Fibroblast of skin of right biceps (primary cell): ENCODE measurements around the gene PIGZ.

Experiments used
- DNase-seq: peaks from one replicate; pipeline ENCODE4 v3.0.0-alpha.2; 2013

Gene PIGZ, protein sequence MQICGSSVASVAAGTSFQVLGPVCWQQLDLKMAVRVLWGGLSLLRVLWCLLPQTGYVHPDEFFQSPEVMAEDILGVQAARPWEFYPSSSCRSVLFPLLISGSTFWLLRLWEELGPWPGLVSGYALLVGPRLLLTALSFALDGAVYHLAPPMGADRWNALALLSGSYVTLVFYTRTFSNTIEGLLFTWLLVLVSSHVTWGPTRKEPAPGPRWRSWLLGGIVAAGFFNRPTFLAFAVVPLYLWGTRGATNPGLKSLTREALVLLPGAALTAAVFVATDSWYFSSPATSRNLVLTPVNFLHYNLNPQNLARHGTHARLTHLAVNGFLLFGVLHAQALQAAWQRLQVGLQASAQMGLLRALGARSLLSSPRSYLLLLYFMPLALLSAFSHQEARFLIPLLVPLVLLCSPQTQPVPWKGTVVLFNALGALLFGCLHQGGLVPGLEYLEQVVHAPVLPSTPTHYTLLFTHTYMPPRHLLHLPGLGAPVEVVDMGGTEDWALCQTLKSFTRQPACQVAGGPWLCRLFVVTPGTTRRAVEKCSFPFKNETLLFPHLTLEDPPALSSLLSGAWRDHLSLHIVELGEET

DNA sequence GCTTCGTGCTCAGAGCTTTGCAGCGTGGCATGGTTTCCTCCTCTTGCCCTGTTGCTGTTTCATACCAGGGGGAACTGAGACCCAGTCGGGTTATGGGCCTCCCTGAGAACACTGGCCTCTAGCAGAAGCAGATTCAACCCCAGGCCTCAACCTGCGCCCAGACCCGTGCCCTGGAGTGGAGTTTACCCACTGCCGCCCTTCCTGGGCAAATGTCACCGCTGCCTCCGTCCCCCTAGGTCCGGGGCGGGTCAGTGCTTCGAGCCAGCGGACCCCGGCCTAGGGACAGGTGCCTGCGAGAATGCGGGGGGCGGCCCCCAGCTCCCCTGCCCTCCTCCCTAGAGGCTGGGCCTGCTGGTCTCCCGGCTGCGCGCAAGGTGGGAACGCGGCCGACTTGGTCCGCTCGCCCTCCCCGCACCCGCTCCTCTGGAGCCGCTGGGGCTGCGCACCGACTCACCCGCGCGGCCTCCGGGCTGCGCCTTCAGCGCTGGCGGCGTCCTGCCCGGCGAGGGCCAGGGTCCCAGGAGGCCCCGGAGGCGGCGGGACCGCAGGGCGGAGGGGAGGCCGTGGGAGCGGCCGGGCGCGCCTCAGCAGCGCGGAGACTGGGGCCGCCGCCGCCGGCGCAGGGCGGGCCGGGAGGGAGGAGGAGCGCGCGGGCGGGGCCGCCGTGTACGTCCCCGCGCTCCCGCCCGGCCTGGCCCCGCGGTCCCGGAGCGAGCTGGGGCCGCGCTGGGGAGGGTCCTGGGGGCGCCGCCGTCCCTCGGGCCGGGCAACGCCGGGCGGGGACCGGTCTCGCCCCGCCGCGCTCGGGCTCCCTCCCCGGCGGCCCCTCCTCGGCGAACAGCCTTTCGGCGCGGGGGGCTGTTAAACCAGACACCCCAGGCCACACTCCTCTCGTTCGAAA is at the start of gene PIGZ:
TSS of gene PIGZ (minus strand) at position 601 of the 901 bp plus-strand sequence. CDS start 16,802 bp downstream, outside the sequence.
- DNase-seq, result peak; percentile 35

DNA sequence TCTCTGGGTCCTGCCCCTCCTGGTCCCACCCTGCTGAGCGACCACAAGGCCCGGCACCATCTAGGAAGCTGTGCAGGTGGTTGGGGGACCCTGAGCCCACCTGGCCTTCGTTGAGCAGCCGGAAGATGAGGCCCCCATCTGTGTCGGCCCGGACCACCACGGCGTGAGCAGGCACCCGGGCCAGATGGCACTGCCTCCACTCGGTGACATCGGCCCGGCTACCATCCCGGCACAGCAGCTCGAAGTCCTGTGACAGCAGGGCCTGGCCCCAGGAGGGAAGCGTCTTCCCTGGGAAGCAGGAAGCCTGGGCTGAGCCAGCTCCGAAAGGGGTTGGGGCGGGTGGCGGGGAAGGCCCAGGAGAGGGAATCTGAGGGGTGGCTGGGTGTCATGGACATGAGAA is 48.4 kb upstream of the PIGZ start:
- no peak for DNase-seq

DNA sequence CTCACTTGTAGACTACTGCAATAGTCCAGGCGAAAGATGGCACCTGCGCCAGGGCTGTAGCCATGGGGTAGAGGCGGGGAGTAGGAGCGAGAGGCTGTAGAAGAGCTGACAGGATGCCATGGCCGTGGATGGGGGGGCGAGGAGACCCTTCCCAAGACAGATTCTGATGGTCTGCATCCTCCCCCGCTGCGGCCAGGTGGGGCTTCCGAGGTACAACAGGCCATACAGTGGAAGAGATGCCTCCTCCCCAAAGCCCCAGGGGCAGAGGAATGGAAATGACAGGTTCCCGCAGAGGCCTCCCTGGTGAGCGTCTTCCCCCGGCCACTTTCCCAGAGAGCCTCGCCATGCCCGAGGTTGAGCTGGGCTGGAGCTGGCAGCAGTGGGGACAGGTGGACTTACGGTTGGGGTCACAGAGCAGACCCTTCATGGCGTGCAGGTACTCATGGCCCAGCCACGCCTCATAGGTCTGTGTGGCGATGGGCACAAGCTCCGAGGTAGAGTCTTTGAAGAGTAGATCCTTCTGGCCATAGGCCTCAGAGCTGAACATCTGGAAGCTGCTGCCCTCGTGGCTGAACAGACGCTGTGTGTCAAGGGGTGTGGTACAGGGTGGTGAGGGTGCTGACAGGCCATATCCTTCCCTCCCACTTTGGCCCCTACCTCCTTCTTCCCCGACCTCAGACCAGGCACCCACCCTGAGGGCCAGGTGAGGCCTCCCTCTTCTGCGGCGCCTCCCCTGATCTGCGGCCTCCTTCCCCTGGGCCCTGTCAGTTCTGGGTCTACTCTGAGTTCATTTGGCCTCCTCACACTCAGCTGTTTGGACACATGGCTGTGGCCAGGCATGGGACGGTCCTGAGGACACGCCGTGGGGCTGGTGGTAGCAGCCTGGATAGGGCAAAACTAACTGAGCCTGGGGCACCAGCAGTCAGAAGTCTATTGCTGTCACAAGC is 47.4 kb upstream of the PIGZ start:
- DNase-seq, result no peak

DNA sequence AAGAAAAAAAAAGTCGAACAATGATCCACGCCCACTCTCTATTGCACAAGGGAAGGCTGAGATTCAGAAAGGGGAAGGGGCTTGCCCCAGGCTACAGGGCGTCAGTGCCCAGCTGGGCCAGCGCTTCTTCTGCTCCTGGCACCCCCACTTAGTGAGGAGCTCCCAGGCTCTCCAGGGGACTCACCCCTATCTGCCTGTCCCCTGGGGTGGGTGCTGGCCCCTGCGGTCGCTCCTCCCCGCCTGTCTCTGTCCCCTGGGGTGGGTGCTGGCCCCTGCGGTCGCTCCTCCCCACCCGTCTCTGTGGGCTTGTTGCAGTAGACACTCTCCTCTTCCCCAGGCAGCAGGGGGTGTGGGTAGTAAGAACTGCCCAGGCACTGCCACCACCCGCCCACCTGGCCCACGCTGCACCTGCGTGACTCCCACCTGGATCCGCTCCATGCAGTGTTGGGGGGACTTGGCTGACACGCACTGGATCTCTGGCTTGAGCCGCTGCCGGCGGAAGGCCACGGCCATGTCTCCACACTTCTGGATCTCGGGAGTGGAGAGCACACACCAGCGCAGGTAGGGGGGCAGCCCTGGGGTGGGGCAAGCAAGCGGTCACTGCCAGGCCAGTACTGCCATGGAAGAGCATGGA is 46.4 kb upstream of the PIGZ start:
- DNase-seq, result no peak

DNA sequence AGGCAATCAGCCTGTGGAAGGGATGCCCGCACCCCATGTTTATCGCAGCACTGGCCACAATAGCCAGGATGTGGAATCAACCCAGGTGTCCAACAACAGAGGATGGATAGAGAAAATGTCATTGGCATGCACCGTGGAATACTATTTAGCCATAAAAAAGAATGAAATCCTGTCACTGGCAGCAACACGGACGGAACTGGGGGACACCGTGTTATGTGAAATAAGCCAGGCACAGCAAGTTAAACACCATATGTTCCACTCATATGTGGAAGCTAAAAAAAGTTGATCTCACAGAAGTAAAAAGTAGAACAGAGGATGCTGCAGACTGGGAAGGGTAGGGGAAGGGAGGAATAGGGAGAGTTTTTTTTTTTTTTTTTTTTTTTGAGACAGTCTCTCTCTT is 45.4 kb upstream of the PIGZ start:
- no peak for DNase-seq

DNA sequence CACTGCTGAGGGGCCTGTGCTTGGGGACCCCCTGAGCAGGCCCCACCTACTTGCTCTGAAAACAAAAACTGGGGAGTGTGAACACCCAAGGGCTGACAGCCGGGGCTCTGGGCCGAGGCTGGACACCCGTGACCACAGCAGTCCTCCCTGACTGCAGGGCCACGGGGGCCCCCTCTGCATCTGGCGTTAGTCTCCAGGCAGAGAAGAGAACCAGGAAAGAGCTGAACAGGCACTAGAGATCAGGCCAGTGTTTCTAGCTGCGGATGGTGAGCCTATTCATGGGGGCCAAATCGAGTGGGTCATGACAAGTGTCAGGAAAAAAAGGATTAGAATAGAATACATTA is 43.9 kb upstream of the PIGZ start:
- no peak for DNase-seq

DNA sequence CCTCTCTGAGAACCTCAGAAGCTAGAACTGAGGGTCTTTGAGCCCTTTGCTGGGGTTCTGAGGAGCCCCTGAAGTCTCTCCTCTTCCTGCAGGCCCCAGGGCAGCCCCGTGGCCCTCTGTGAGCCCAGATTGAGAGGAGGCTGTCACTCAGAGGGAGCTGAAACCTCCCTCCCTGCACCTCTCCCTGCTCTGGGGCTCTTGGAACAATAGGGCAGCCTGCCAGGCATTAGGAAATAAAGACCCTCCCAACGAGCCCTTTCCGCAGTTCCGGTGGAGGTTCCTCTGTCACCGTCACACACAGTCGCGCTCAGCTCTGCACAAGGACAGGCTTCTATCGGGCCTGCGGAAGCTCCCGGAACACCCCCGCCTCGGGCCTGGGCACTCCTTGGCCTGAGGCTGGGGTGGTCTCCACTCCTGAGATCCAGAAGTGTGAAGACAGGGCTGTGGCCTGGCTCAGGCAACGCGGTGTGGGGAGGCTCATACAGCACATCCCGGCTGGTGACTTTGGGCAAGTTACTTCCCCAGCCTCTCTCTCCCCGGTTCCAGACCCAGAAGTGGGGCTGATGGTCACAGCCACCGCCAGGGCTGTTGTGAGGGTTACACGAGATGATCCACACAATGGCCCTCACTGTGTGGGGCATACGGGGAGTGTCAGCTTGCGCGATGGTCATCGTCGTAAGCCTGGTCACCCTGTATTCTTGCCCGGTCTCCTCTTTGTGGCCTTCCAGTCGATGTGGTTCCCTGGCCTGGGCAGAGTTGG is 43.3 kb upstream of the PIGZ start:
- no peak for DNase-seq

DNA sequence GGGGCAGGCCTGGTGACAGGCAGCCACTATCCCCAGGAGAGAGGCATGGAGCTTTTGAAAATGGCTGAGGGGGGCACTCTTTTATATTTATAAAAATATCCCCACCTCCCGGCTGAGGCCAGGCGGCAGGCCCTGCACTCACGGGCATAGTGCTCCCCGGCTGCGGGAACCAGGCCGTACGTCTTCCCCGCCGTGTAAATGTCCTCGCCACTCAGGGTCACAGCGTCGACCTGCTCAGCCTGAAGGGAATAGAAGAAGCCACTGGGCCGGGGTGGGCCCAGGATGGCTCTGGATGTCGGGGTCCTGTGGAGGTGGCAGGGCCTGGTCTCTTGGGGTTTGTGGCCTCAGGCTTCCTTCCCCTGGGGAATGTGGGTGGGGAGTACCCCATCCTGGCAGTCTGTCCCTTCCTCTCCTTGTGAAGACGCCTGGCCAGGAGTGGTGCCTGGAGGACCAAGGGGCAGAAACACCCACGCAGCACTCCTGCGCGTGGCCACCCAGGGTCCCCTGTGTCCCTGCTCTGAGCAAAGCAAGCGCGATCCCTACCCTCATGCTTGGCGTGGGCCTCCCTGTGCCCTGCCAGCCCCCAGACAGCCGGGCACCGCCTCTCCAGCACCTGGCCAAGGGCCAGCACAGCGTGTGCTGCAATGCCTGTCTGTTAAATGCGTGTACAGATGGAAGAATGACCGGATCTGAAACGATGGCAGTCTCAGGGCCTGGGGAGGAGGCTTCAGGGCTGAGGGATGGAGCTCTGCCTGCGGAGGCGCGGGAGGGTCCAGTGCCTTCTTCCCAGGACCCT is 42.1 kb upstream of the PIGZ start:
- no peak for DNase-seq

DNA sequence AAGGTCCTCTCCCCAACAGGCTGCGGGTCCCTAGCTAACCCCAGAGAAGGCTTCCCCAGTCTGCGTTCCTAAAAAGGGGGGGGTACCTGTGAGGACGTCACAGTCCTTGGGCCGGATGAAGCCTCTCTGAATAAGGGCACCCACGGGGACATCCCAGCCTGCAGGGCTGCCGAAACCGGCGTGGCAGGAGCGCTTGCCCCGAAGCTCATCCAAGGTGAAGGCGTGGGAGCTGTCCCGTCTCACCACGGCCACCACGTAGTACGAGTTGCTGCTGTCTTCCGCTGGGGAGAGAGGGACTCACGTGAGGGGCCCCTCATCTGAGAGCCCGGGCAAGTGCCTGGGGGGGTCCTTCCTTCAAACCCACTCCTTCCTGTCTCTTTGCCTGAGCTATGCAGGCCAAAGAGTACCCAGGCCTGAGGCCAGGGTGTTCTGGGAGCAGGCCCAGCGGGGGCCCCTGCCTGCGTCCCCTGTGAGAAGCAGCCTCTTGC is 40.9 kb upstream of the PIGZ start:
- DNase-seq, result no peak

DNA sequence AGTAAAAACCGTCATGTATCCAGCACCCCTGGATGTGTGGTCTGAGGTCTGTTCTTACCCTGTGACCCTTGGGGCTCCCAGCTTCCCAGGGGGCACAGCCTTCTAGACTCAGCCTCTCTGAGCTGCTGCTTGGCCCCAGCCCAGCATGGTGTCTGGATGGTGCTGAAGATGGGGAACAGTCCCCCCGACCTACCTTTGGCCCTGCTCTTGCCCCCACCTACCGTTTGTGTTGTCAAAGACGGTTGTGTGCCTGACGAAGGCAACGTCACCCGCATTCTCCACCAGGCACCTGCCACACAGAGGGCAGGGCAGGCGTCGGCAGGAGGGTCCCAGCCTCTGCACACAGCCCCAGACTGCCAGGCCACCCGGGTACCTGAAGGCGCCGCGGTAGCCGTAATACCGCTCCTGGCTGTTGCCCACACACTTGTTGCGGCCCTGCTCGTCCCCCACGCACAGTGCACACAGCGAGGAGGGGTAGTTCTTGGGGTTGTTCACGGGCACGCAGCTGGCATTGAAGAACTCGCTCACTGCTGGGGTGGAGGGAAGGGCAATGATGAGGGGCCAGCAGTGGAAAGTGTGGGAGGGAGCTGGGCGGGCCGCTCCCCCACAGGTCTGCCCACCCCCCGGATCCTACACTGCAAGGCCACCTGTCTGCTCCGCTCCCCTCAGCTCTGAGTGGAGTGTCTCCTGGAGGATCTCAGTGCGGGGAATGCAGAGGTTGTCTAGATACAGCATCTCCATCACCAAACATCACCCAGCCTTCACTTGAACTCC is 40.0 kb upstream of the PIGZ start:
- DNase-seq, result no peak

DNA sequence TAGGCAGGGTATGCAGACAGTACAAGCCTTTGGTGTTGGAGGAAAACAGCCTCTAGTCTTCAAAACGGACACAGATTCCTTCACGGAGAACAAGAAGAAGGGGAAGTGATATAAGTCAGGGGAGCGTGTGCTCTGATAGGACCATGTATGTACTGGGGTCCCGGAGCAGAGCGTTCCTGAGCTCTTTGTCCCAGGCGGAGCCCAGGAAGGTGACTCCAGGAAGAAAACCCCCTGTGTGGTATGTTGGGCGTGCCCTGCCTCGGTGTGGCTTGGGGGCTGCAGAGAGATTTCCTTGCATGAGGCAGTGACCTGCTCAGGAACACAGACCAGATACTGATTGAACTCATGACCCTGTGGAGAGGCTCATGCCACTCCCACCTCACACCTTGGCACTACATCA is 39.3 kb upstream of the PIGZ start:
- no peak for DNase-seq

DNA sequence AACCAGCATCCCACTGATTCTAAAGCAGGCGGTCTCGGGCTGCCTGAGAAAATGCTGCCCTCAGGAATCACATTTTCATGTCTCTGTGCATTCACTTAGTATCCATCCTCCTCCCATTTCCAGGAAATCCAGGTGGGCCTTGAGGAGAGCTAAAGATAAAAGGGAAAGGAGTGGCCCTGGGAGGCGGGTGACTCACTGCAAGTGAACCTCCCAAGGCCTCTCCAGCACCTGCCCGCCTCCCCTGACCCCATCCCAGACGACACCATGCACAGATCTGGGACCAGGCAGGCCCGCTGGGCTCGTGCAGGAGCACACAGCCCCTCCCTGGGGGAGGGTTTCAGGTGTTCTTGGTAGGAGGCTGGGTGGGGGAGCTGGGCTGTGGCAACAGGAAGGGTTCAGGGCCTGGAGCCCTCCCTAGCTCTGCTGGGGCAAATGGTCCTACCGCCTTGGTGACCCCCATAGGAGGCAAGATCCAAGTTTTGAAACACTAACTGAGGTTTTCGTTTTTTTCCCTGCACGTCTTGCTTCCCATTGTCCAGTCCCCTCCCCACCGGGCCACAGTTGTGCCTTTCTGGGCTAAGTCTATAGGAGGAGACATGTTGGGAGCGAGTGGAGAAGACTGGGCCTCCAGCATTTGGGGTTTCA is 38.8 kb upstream of the PIGZ start:
- DNase-seq, result no peak

DNA sequence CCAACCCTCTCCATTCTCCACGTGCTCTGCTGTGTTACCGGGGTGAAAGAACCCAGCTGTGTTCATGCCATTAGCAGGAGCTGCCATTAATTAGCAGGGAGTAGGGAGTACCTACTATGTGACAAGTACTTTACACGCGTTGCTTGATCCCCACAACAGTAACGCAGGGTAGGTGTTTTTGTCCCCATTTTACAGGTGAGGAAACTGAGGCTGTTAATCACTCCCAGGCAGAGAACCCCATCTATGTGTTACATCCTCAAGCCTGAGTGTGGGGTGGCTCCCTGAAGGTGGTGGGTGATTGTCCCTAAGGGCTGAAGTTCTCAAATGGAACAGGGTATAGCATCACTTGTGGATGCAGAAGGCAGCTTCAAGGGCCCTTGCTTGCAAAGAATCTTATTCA is 38.2 kb upstream of the PIGZ start:
- DNase-seq, result no peak

DNA sequence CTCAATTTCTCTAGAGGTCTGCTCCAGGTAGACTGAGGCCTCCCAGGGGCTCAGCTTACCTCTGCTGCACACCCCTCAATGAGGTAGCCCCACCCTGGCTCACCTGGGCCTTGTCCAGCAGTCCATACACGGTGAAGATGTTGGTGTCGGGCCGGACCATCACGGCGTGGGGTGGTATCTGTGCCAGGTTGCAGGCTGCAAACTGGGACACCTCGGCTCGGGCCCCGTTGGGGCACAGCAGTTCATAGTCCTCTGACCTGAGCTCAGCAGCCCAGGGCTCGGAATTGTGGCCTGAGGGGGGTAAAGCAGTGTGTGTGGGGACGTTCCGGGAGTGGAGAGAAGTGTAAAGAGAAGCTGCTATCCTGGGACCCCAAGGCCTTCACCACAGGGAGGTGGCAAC is 37.8 kb upstream of the PIGZ start:
- DNase-seq, result no peak

DNA sequence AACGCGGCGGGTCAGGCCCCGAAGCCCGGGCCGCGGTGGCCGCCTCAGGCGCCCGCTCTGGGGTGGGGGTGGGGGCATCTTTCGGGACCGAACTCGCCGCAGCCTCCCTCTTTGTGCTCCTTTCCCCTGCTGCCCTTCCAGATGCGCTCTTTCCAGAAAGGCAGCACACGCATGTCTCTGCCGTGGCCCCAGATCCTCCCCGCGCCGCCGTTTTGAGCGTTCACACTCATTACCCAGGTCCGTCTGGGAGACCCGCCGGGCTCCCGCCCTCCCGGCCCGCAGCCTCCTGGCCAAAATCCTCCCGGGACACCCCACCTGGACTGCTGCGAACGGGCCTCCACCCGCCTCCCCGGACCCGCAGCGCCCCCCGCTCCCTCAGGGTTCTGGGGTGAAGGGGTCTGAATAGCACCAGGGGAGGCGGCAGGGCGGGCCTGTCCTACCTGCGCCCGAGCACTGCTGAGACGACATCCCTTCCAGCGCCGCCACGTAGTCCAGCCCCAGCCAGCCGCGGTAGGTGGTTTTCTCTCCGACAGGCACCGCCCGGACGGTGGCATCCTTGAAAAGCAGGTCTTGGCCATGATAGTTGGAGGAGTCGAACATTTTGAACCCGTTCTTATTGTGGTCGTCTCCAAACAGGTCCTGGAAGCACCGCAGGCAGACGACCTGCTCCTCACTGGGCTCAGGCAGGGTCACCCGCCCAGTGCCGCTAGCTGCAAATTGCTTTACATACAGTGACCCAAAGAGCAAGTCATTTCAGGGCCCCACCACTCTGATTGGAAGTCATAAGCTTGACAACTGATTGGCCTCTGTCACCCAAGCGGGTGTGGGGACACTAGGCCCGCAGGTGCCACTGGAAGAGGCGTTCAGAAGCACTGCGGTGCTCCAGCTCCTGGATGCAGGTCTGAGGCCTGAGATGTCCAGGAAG is 35.1 kb upstream of the PIGZ start:
- DNase-seq, result no peak

DNA sequence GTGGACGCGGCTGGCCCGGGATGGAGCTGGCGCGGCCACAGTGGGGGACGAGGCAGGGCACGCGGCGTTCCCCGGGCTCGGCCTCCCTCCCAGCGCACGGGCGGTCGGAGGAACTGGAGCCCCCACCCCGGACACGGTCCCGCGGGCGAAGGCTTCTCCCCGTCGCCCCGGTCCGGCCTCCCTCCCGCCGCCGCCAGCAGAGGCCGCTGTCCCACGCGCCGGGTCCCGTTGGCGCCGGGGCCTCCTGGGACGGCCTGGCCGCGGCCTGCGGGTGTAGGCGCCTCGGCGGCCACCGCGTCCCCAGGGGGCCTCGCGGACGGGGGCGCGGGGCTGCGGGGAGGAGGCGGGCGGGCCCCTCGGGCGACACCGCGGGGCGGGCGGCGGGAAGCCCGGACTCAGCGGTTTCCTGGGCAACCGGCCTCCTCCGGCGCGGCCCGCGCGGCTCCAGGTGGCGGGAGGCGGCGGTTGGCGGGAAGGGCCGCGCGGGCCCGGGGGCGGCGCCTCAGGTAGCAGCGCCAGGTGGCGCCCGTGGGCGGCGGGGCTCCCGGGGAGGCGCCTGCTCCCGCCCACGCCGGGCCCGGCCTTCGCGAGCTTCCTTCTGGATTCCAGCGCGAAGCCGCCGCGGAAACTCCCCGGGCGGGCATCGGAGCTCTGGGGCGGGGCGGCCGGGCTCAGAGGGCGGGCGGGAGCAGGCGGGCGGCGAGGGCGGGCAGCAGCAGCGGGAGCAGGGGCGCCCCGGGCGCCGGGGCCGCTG is 34.2 kb upstream of the PIGZ start:
- peak; percentile 76 for DNase-seq
